ENCODE data around the gene PIM3. TPM values are rescaled to one million over a fixed set of nuclear protein-coding genes. Genes with fewer than 3 reads are reported as not detected.

PIM3 gene
- total RNA-seq, 6 experiments from 2014 or later, result 14.8 to 18.8 (median 17.4) TPM

DNA sequence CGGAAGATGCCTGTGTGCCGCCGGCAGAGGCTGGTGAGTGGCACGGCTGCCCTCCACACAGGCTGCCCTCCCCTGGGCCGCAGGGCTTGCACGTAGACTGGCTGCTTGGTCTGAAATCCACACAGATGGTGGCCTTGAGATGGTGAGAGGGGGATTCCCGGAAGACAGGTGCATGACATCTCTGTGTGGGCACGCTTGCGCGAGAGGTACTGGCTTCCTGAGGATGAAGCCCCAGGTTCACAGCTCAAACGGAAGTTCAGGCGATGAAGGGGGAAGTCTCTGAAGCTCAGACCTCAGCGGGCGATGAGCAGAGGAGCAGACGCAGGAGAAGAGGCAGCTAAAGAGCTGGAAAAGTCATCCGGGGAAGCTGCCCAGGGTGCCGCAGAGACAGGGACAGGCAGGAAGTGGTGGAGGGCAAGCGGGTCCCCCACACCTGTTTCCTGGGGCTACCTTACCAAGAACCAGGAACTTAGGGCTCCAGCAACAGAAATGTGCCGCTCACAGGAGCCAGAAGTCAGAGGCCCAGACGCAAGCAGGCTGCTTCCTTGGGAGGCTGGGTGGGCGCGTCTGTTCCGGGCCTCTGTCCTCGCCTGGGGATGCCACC, 34.9 kb upstream of the PIM3 start:
- Mint-ChIP-seq H3K27ac (no peak overlapping the region), H3K27me3 (ENCODE audit: insufficient read depth) (peaks cover 2% of the 10 kb centered on the region; the same call in 1 of the 2 replicates), H3K4me1 (ENCODE audit: low read depth) (no peaks in the 10 kb centered on the region), H3K9me3 (no peaks in the 10 kb centered on the region), H3K36me3 (ENCODE audit: low read depth) (peaks cover 5% of the 10 kb centered on the region; the same call in 1 of the 2 replicates), H3K4me3 (no peak overlapping the region)
- DNase-seq, result no peak
- TF ChIP-seq, protein P1, sequence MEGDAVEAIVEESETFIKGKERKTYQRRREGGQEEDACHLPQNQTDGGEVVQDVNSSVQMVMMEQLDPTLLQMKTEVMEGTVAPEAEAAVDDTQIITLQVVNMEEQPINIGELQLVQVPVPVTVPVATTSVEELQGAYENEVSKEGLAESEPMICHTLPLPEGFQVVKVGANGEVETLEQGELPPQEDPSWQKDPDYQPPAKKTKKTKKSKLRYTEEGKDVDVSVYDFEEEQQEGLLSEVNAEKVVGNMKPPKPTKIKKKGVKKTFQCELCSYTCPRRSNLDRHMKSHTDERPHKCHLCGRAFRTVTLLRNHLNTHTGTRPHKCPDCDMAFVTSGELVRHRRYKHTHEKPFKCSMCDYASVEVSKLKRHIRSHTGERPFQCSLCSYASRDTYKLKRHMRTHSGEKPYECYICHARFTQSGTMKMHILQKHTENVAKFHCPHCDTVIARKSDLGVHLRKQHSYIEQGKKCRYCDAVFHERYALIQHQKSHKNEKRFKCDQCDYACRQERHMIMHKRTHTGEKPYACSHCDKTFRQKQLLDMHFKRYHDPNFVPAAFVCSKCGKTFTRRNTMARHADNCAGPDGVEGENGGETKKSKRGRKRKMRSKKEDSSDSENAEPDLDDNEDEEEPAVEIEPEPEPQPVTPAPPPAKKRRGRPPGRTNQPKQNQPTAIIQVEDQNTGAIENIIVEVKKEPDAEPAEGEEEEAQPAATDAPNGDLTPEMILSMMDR (IDR thresholded peaks at IDR 0.05), result no peak

DNA sequence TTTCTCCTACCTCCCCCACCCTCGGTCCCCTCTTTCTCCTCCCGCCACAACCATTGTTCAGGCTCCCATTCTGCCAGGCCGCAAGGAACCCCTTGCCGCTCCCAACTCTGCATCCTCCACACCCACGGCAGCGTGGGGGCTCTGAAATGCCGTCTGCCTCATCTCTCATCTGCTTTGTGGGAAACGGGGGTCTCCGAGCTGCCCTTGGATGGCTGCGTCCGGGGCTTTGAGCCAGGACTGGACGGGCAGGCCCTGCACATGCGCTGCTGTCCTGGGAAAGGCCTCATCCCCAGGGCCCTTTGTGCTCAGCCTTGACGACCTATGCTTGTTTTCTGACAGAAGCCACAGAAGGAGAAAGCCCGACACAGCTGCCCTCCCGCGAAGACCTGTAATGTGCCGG, 33.7 kb upstream of the PIM3 start:
- TF ChIP-seq, protein P1 (IDR thresholded peaks at IDR 0.05), result no peak
- H3K9me3 Mint-ChIP-seq, result no peaks in the 10 kb centered on the region
- no peak overlapping the region for H3K4me3 Mint-ChIP-seq
- H3K4me1 Mint-ChIP-seq (ENCODE audit: low read depth), result peaks cover 7% of the 10 kb centered on the region
- H3K36me3 Mint-ChIP-seq (ENCODE audit: low read depth), result peaks cover 5% of the 10 kb centered on the region; the same call in 1 of the 2 replicates
- no peak for DNase-seq
- no peak overlapping the region for H3K27ac Mint-ChIP-seq
- H3K27me3 Mint-ChIP-seq (ENCODE audit: insufficient read depth), result peaks cover 2% of the 10 kb centered on the region; the same call in 1 of the 2 replicates

DNA sequence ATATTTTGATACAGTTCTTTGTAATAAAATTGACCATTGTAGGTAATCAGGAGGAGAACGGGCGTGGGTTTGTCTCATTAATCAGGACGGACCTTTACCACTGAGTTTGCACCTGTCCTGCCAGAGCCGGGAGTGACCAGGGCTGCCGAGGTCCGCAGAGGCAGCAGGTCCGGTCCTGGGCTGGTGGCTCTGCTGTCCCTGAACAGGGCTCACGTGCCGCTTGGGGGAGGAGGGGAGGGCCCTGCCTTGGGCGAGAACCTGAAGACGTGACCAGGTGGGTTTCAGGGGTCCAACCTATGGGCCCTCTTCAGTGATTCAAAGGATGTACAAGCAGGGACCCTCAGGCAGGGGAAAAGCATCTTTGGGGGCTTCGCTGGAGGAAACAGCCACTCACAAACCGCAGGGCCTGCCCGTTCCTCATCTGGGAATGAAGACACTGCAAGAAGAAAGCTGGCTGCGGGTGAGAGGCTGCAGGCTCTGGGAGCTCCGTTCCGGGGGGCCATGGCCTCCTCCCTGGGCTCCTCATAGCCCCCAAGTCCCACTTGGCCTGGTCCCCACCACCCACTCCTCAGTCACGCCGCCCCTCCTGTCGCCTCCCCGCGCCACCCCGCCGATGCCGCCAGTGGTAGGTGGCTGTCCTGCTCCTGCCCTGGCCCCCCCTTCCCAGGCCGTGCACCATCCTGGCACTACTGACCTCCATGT, 32.9 kb upstream of the PIM3 start:
- Mint-ChIP-seq H3K4me1 (ENCODE audit: low read depth) (peaks cover 7% of the 10 kb centered on the region), H3K9me3 (no peaks in the 10 kb centered on the region), H3K27ac (no peak overlapping the region), H3K4me3 (no peak overlapping the region), H3K36me3 (ENCODE audit: low read depth) (peaks cover 5% of the 10 kb centered on the region; the same call in 1 of the 2 replicates), H3K27me3 (ENCODE audit: insufficient read depth) (peaks cover 2% of the 10 kb centered on the region; the same call in 1 of the 2 replicates)
- TF ChIP-seq, protein P1 (IDR thresholded peaks at IDR 0.05), result no peak
- no peak for DNase-seq

DNA sequence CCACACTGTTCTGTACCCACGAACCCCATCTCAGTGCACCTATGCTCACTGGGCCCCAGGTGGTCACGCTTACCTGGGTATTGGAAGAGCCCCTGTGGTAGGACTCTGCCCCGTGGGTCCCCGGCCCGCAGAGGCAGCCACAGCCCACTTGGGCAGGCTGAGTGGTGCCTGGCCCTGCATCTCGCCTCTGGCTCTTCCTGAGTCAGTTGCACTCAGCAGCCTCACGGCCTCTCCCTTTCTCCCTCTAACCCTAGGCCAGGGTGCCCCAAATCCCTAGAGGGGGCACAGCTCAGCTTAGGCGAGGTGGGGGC, 32.4 kb upstream of the PIM3 start:
- H3K27me3 Mint-ChIP-seq (ENCODE audit: insufficient read depth), result peaks cover 3% of the 10 kb centered on the region
- no peaks in the 10 kb centered on the region for H3K9me3 Mint-ChIP-seq
- no peak overlapping the region for H3K4me3 Mint-ChIP-seq
- H3K27ac Mint-ChIP-seq, result no peak overlapping the region
- TF ChIP-seq, protein P1 (IDR thresholded peaks at IDR 0.05), result no peak
- H3K36me3 Mint-ChIP-seq (ENCODE audit: low read depth), result peaks cover 5% of the 10 kb centered on the region; the same call in 1 of the 2 replicates
- peaks cover 7% of the 10 kb centered on the region for H3K4me1 Mint-ChIP-seq (ENCODE audit: low read depth)
- no peak for DNase-seq

DNA sequence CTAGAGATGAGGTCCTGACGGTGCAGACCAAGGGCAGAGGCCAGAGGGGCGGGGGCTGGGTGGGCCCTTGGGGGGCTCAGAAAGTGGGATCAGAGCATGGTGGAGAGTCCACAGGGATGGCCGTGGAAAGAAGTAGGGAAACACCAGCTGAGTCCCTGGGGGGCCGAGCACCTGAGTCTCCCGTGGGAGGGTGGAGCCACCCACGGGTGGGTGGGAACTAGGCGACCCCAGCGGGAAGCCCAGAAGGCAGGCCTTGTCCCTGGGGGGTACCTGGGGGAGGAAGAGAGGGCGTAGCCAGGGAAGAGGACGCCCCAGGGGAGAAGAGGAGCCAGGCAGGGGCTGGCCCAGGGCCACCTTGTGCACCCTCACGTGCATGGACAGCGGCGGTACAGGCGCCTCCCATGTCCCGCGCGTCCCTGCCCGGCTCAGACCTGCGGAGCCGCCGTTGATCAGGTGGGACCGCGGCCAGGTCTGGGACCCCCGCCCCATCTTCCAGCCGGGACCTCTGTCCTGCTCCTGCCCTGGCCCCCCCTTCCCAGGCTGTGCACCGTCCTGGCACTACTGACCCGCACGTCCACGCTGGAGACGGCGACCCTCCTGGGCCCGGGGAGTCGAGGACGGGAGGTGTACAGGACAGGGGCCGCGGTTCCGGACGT, 31.9 kb upstream of the PIM3 start:
- DNase-seq, result no peak
- TF ChIP-seq, protein P1 (IDR thresholded peaks at IDR 0.05), result no peak
- Mint-ChIP-seq H3K36me3 (ENCODE audit: low read depth) (peaks cover 5% of the 10 kb centered on the region; the same call in 1 of the 2 replicates), H3K4me1 (ENCODE audit: low read depth) (peaks cover 7% of the 10 kb centered on the region), H3K4me3 (no peak overlapping the region), H3K9me3 (no peaks in the 10 kb centered on the region), H3K27me3 (ENCODE audit: insufficient read depth) (peaks cover 1% of the 10 kb centered on the region), H3K27ac (no peak overlapping the region)

Data from HFFc6 (cell line).